Measurements from ENCODE around the gene ARHGEF3. TPM values are rescaled to one million over a fixed set of nuclear protein-coding genes. Genes with fewer than 3 reads are reported as not detected.

The ARHGEF3 gene
- total and polyA plus RNA-seq, 9 donors = 23.5 to 48.2 (median 39.5) TPM

DNA sequence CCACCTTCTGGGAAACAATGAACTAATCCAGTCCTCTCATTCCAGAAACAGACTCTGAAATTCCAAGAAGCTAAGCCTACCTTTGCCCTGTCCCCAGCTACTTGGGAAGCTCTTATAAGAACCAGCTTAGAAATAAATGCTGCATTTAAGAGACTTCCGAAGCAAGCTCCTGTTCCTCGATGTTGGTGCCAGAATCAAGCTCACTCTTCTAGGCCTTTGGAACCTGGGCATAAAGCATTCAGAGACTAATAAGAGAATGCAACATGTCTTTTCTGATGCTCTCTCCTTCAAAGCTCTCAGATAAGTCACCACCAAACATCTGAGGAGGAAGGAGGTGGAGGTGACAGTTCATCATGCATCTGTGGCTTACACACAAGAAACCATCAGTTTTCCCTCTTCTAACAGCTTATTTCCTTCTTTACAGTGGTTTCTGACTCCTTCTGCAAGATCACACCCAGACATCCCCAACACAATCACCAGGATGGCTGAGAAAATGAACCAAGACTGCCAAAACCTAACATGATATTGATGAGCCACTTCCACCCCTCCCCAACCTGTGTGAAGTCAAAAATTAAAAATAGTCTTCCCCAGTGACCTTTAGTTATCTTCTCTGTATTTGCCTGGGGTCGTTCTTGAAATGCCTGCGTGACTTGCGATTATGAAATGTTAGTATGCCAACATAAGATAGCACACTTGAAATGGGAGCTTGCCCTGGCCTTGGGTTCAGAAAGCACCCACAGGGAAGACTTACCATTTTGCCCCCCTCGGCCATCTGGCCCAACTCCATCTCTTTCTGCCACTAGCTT is 11.5 kb downstream of the ARHGEF3 start:
- intact Hi-C loops (cut with DNase I) = loop anchor here in 1 of 4 donors (10.0 kb wide), 1 partner anchor 85 kb away; no protein-coding TSS in a partner anchor
- no peak overlapping the region for H3K27ac ChIP-seq
- no peaks in the 10 kb centered on the region for H3K9me3 ChIP-seq
- TF ChIP-seq POLR2A (IDR thresholded peaks at IDR 0.05) (no peak), CTCF (IDR thresholded peaks at IDR 0.05) (no peak), EP300 (IDR thresholded peaks at IDR 0.05) (no peak)
- WGBS, 3 donors = 87 to 88% (median 87%) methylated on average over 6 of the region's 6 CpGs
- H3K4me1 ChIP-seq (ENCODE audit: insufficient read depth) = peaks cover 10% of the 10 kb centered on the region
- no peak overlapping the region for H3K4me3 ChIP-seq
- H3K27me3 ChIP-seq = no peaks in the 10 kb centered on the region
- H3K36me3 ChIP-seq = no peaks in the 10 kb centered on the region
- no peak for DNase-seq

DNA sequence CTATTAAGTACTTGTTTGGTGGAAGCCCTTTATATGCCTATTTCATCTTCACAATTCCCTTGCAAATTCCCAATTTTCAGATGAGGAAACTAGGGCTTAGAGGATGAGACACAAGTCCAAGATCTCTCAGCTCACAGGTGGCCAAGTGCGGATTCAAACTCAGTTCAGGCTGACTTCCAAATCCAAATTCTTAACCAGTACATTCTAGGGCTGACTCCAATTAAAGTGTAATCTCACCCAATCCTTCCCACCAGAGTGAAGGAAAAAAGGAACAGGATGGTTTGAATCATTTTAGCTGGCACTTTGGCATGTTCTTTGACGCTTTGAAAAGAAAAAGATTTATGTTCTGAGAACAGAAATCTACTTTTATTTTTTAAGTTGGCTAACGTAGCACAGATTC is 12.7 kb downstream of the ARHGEF3 start:
- no peak for DNase-seq
- Histone ChIP-seq H3K27me3 (no peaks in the 10 kb centered on the region), H3K9me3 (no peaks in the 10 kb centered on the region), H3K27ac (no peak overlapping the region), H3K4me1 (ENCODE audit: insufficient read depth) (peaks cover 9% of the 10 kb centered on the region), H3K36me3 (no peaks in the 10 kb centered on the region), H3K4me3 (no peak overlapping the region)
- intact Hi-C loops (cut with DNase I) = no loop called here
- WGBS, 3 donors = 61 to 89% (median 76%) methylated on average over 3 of the region's 3 CpGs
- TF ChIP-seq POLR2A (IDR thresholded peaks at IDR 0.05) (no peak), CTCF (IDR thresholded peaks at IDR 0.05) (no peak), EP300 (IDR thresholded peaks at IDR 0.05) (no peak)

DNA sequence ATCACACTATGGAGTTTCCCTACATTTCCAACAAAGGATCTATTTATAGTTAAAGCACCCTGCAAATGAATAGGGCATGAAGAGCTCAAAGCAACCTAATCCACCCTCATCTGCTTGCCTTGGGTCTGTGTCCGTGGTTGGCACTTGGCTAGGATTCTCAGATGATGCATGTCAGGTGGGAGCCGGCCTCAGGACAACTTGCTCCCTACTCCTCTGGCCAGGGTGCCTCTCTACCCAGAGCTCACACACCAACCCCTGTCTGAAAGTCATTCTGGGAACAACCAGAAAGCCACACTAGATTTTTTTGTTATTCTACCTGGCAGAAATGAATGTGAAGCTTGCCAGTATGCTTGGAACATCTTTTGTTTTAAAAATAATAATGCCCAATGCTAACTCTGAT is 13.2 kb downstream of the ARHGEF3 start:
- Histone ChIP-seq H3K27ac (no peak overlapping the region), H3K27me3 (no peaks in the 10 kb centered on the region), H3K9me3 (no peaks in the 10 kb centered on the region), H3K4me1 (ENCODE audit: insufficient read depth) (peaks cover 12% of the 10 kb centered on the region), H3K4me3 (no peak overlapping the region), H3K36me3 (no peaks in the 10 kb centered on the region)
- 85 to 93% (median 91%) methylated on average over 2 of the region's 2 CpGs for WGBS, 3 donors
- intact Hi-C loops (cut with DNase I) = no loop called here
- TF ChIP-seq EP300 (IDR thresholded peaks at IDR 0.05) (no peak), CTCF (IDR thresholded peaks at IDR 0.05) (no peak), POLR2A (IDR thresholded peaks at IDR 0.05) (no peak)
- DNase-seq = no peak

- TF ChIP-seq EP300 (IDR thresholded peaks at IDR 0.05) = no peak
- no peak for TF ChIP-seq CTCF (IDR thresholded peaks at IDR 0.05)
- TF ChIP-seq POLR2A (IDR thresholded peaks at IDR 0.05) = no peak
- Histone ChIP-seq H3K4me1 (ENCODE audit: insufficient read depth) (peaks cover 16% of the 10 kb centered on the region), H3K27ac (no peak overlapping the region), H3K27me3 (no peaks in the 10 kb centered on the region), H3K36me3 (no peaks in the 10 kb centered on the region), H3K9me3 (no peaks in the 10 kb centered on the region), H3K4me3 (no peak overlapping the region)
- WGBS, 3 donors = 84 to 92% (median 90%) methylated on average over 6 of the region's 6 CpGs
- DNase-seq = no peak
- intact Hi-C loops (cut with DNase I) = no loop called here
Measured at GRCh38 chr3:56787784-56788256, 13.9 kb downstream of the ARHGEF3 start.

Measured in ovary (tissue), 9 donors.